ENCODE data around the gene SAMD14.

Gene SAMD14

DNA sequence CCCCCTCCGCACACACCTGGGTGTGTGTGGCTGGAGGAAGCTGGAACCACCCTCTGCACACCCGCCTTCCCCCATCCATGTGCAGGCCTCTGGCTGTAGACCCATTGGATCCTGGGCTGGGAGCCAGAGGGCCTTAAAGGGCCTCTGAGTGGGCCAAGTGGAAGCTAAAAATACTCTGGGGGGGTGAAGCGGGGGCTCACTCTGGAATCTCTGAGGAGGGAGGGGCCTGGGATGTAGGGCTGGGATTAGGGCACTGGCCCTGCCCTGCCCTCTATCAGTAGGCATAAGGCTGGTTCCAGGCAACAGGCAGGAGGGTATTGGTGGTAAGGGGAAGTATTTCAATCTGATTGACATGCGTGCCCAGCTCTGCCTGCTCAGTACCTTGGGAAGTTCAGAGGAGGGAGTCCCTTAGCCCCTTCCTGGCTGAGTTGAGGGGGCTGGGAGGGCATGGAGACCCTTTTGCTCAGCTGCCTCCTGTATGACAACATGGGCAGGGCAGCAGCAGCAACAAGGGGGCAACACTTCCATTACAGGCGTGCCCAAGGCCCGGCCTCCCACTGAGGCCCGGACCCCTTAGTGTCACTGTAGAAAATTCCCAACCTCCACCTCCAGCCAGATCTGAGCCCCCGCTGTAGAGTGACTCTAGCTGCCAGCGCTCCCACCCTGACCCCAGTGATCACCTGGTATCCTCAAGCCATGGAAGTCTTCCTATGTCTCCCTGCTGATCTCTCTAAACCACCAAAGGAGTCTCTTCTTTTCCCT is 68.8 kb downstream of the SAMD14 start:
- TF ChIP-seq, protein P1, sequence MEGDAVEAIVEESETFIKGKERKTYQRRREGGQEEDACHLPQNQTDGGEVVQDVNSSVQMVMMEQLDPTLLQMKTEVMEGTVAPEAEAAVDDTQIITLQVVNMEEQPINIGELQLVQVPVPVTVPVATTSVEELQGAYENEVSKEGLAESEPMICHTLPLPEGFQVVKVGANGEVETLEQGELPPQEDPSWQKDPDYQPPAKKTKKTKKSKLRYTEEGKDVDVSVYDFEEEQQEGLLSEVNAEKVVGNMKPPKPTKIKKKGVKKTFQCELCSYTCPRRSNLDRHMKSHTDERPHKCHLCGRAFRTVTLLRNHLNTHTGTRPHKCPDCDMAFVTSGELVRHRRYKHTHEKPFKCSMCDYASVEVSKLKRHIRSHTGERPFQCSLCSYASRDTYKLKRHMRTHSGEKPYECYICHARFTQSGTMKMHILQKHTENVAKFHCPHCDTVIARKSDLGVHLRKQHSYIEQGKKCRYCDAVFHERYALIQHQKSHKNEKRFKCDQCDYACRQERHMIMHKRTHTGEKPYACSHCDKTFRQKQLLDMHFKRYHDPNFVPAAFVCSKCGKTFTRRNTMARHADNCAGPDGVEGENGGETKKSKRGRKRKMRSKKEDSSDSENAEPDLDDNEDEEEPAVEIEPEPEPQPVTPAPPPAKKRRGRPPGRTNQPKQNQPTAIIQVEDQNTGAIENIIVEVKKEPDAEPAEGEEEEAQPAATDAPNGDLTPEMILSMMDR (conservative IDR thresholded peaks at IDR 0.05), result no peak
- no peak for TF ChIP-seq ZFX (IDR thresholded peaks at IDR 0.05)
- H3K27ac ChIP-seq, result no peak overlapping the region

All from C4-2B (cell line).